Activated CD8-positive, alpha-beta memory T cell treated with anti-CD3 and anti-CD28 coated beads, Interleukin-2, amount 10 ng/mL, durations not matched to agents 7 days and 5 days (primary cell): ENCODE measurements around the gene SYPL2. TPM values are rescaled to one million over a fixed set of nuclear protein-coding genes. Genes with fewer than 3 reads are reported as not detected.

Experiments used
- ATAC-seq: fragments of 150-1000 bp; cut with Tn5 transposase; one replicate; pipeline ENCODE4 v1.10.0; 2021; ENCODE audit warnings: moderate library complexity
- CTCF ChIA-PET: fragments of 350-600 bp; sonication (Branson Sonifier 250); formaldehyde crosslinking; loops from one replicate; lab custom pipeline; 2021; ENCODE audit warnings: antibody characterized with exemption; lab: Charles Lee
- DNase-seq: peaks from one replicate; pipeline ENCODE4 v3.0.0-alpha.2; 2020
- H3K27ac Mint-ChIP-seq: one replicate; pipeline ENCODE4 v1.8.0; 2021; ENCODE audit warnings: mild to moderate bottlenecking, mixed read lengths
- H3K27me3 Mint-ChIP-seq: one replicate; pipeline ENCODE4 v1.8.0; 2021; ENCODE audit warnings: mixed read lengths
- H3K36me3 Mint-ChIP-seq: one replicate; pipeline ENCODE4 v1.8.0; 2021; ENCODE audit warnings: mild to moderate bottlenecking, mixed read lengths
- H3K4me1 Mint-ChIP-seq: one replicate; pipeline ENCODE4 v1.8.0; 2021; ENCODE audit warnings: mixed read lengths
- H3K4me3 Mint-ChIP-seq: one replicate; pipeline ENCODE4 v1.8.0; 2021; ENCODE audit warnings: mild to moderate bottlenecking, moderate library complexity, mixed read lengths
- H3K9me3 Mint-ChIP-seq: one replicate; pipeline ENCODE4 v1.8.0; 2022; ENCODE audit warnings: low read depth, mixed read lengths
- total RNA-seq, 2 experiments: library from RNA; stranded (reverse); gene quantifications; one replicate each; pipeline ENCODE4 v1.2.3, GENCODE V29; 2021

SYPL2 gene
- total RNA-seq, 2 experiments from 2014 or later, result not detected

GRCh38 chr1:109499081-109499480 is 32.7 kb downstream of the SYPL2 start:
- peaks cover 77% of the 10 kb centered on the region for H3K4me1 Mint-ChIP-seq
- no peak overlapping the region for H3K4me3 Mint-ChIP-seq
- H3K9me3 Mint-ChIP-seq, result no peaks in the 10 kb centered on the region
- peaks cover 21% of the 10 kb centered on the region for H3K36me3 Mint-ChIP-seq
- DNase-seq (no peak), ATAC-seq (no peak)
- no peak overlapping the region for H3K27ac Mint-ChIP-seq
- CTCF ChIA-PET, result interaction anchor here (1.1 to 46.0 kb wide), 3 partner anchors 0 to 121 kb away, joined by 3 to 1550 read pairs (median 1550); partner anchors contain the start of genes AMIGO1, ATXN7L2, CYB561D1 and GPR61
- no peaks in the 10 kb centered on the region for H3K27me3 Mint-ChIP-seq

- Mint-ChIP-seq H3K9me3 (no peaks in the 10 kb centered on the region), H3K4me1 (peaks cover 76% of the 10 kb centered on the region), H3K27me3 (no peaks in the 10 kb centered on the region), H3K27ac (peak overlapping the region; percentile 57), H3K4me3 (no peak overlapping the region), H3K36me3 (peaks cover 21% of the 10 kb centered on the region)
- DNase-seq, result peak; percentile 64
- ATAC-seq, result peak; percentile 25
- CTCF ChIA-PET, result interaction anchor here (1.0 to 46.0 kb wide), 4 partner anchors 1 to 121 kb away, joined by 3 to 1550 read pairs (median 776); partner anchors contain the start of genes AMIGO1, ATXN7L2, CYB561D1 and GPR61
These were observed 33.6 kb downstream of the SYPL2 start for GRCh38 chr1:109499661-109500536.

DNA sequence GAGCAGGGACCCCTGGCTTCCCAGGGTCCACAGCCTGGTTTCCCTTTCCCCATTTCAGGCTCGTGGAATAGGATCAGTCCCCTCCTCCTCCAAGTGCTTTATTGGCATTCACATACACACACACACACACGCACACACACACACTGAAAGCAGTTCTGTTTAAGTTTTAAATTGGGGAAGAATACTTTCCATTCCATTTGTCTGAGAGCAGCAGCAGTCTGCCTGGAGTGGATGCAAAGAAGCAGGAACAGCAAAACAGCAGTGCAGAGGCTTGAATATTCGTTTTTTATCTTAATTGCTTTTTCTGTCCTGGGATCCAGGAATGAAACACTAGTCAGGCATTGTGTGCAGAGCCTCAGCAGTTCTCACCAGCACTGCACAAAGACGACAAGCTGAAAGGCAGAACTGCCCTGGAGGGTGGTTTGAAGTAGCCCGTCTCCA is 34.6 kb downstream of the SYPL2 start:
- Mint-ChIP-seq H3K27me3 (no peaks in the 10 kb centered on the region), H3K36me3 (peaks cover 19% of the 10 kb centered on the region), H3K27ac (peak overlapping the region; percentile 22), H3K4me3 (no peak overlapping the region), H3K9me3 (no peaks in the 10 kb centered on the region), H3K4me1 (peaks cover 67% of the 10 kb centered on the region)
- CTCF ChIA-PET, result interaction anchor here (1.3 to 46.0 kb wide), 3 partner anchors 2 to 76 kb away, joined by 4 to 1550 read pairs (median 1550); partner anchors contain the start of genes AMIGO1, ATXN7L2, CYB561D1 and GPR61
- ATAC-seq, result no peak
- no peak for DNase-seq

- no peaks in the 10 kb centered on the region for H3K27me3 Mint-ChIP-seq
- DNase-seq (no peak), ATAC-seq (peak; percentile 58)
- H3K4me1 Mint-ChIP-seq, result peaks cover 61% of the 10 kb centered on the region
- CTCF ChIA-PET, result interaction anchor here (1.3 to 46.0 kb wide), 4 partner anchors 3 to 128 kb away, joined by 4 to 1550 read pairs (median 777); partner anchors contain the start of genes AMIGO1, ATXN7L2, CYB561D1 and GPR61
- H3K36me3 Mint-ChIP-seq, result peaks cover 12% of the 10 kb centered on the region
- no peaks in the 10 kb centered on the region for H3K9me3 Mint-ChIP-seq
- H3K27ac Mint-ChIP-seq, result peak overlapping the region; percentile 92
- H3K4me3 Mint-ChIP-seq, result no peak overlapping the region
These were observed 35.5 kb downstream of the SYPL2 start for GRCh38 chr1:109501644-109502363.

GRCh38 chr1:109502364-109502851 is 36.1 kb downstream of the SYPL2 start:
- H3K4me1 Mint-ChIP-seq, result peaks cover 59% of the 10 kb centered on the region
- H3K36me3 Mint-ChIP-seq, result peaks cover 12% of the 10 kb centered on the region
- H3K27ac Mint-ChIP-seq, result peak overlapping the region; percentile 92
- peaks cover 2% of the 10 kb centered on the region for H3K27me3 Mint-ChIP-seq
- CTCF ChIA-PET, result interaction anchor here (1.3 to 46.0 kb wide), 4 partner anchors 3 to 127 kb away, joined by 4 to 1550 read pairs (median 777); partner anchors contain the start of genes AMIGO1, ATXN7L2, CYB561D1 and GPR61
- no peaks in the 10 kb centered on the region for H3K9me3 Mint-ChIP-seq
- DNase-seq (peak; percentile 54), ATAC-seq (peak; percentile 79)
- no peak overlapping the region for H3K4me3 Mint-ChIP-seq

GRCh38 chr1:109503935-109504334 is 37.6 kb downstream of the SYPL2 start:
- Mint-ChIP-seq H3K9me3 (no peaks in the 10 kb centered on the region), H3K27ac (no peak overlapping the region), H3K36me3 (peaks cover 12% of the 10 kb centered on the region), H3K27me3 (peaks cover 11% of the 10 kb centered on the region), H3K4me1 (peaks cover 58% of the 10 kb centered on the region), H3K4me3 (no peak overlapping the region)
- no peak for ATAC-seq
- CTCF ChIA-PET, result interaction anchor here (43.7 to 46.0 kb wide), 2 partner anchors 5 to 16 kb away, joined by 1550 read pairs; partner anchors contain the start of genes AMIGO1, ATXN7L2, CYB561D1 and GPR61
- DNase-seq, result no peak

DNA sequence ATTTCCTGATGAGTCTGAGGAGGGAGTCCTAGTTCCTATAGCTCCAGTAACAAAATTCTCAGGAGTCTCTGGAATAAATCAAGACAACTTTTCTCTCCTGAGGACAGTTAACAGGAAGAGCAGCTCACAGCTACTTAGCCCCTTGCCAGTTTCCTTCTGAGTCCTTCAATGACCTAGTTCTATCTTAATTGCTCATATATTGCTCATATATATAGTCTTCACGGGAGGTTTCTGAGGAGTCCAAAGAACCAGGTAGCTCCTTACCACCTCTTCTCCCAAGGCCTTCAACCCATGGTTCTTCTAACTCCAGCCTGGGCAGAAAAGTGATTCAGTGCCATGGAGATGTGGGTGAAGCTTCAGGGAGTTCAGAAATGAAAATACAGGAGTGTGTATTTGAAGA is 38.6 kb downstream of the SYPL2 start:
- DNase-seq, result no peak
- Mint-ChIP-seq H3K9me3 (no peaks in the 10 kb centered on the region), H3K4me1 (peaks cover 58% of the 10 kb centered on the region), H3K36me3 (peaks cover 9% of the 10 kb centered on the region), H3K4me3 (no peak overlapping the region), H3K27me3 (peaks cover 16% of the 10 kb centered on the region), H3K27ac (peak overlapping the region; percentile 44)
- no peak for ATAC-seq
- CTCF ChIA-PET, result interaction anchor here (43.7 to 46.0 kb wide), 2 partner anchors 6 to 15 kb away, joined by 1550 read pairs; partner anchors contain the start of genes AMIGO1, ATXN7L2, CYB561D1 and GPR61

DNA sequence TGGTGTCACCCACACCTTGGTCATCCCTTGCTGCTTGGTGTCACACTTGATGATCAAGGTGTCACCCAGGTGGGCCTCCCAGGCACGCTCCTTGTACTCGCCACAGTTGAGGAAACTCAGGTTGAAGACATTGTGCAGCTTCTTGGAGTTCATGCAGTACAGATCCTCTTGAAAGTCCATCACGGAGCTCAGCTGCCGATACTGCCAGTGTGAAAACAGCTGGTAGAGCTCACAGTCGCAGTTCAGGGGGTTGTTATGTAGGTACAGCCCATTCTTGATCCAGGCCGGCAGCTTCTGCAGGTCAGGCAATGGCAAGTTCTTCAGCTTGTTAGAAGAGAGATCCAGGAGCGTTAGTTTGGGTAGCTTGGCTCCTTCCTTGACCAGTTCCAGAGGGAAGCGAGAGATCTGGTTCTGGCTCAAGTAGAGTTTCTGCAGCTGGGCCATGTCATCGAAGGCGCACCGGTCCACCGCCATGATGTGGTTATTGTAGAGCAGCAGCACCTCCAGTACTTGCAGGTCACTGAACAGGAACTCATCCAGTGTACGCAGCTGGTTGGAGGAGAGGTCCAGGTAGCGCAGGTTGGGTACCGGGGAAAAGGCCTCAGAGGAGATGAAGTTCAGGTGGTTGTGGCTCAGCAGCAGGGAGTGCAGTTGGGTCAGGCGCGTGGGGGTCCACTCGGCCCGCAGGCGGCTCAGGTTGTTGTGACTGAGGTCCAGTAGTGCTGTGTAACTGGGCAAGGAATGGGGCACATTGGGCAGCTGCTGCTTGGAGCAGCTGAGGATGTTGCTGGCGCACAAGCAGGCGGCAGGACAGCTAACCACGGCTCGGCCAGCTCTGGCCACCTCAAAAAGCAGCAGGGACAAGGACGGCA is 41.9 kb downstream of the SYPL2 start:
- Mint-ChIP-seq H3K27me3 (peaks cover 34% of the 10 kb centered on the region), H3K9me3 (no peaks in the 10 kb centered on the region), H3K4me3 (peak overlapping the region; percentile 68), H3K4me1 (peaks cover 28% of the 10 kb centered on the region), H3K36me3 (no peaks in the 10 kb centered on the region), H3K27ac (no peak overlapping the region)
- ATAC-seq, result no peak
- no peak for DNase-seq
- CTCF ChIA-PET, result interaction anchor here (43.7 to 46.0 kb wide), 2 partner anchors 9 to 11 kb away, joined by 1550 read pairs; partner anchors contain the start of genes AMIGO1, ATXN7L2, CYB561D1 and GPR61

DNA sequence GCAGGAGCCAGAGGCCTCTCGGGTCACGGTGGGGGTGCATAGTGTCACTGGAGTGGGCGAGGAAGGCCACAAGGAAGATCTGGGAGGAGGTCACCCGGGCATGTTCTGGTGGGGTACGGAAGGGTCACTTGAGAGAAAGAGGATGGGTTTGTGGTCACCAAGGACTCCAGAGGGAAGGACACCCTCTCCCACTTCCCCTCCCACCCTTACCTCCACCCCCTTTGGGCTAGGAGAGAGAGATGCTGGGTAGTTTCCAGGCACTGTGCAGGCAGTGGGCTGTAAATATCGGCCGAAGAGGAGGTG is 42.5 kb downstream of the SYPL2 start:
- no peaks in the 10 kb centered on the region for H3K36me3 Mint-ChIP-seq
- no peaks in the 10 kb centered on the region for H3K9me3 Mint-ChIP-seq
- H3K27ac Mint-ChIP-seq, result no peak overlapping the region
- ATAC-seq (no peak), DNase-seq (no peak)
- peaks cover 26% of the 10 kb centered on the region for H3K4me1 Mint-ChIP-seq
- CTCF ChIA-PET, result interaction anchor here (43.7 to 46.0 kb wide), 2 partner anchors 10 to 11 kb away, joined by 1550 read pairs; partner anchors contain the start of genes AMIGO1, ATXN7L2, CYB561D1 and GPR61
- H3K4me3 Mint-ChIP-seq, result peak overlapping the region; percentile 68
- H3K27me3 Mint-ChIP-seq, result peaks cover 36% of the 10 kb centered on the region

GRCh38 chr1:109509176-109510134 is 43.1 kb downstream of the SYPL2 start, which contains the start of gene AMIGO1:
TSS of gene AMIGO1 (minus strand) at chr1:109509727. CDS start at chr1:109508912, 815 bp downstream.
- Mint-ChIP-seq H3K36me3 (no peaks in the 10 kb centered on the region), H3K4me3 (peak within 1 kb of the TSS; percentile 72), H3K27ac (no peak within 1 kb of the TSS), H3K4me1 (peaks cover 21% of the 10 kb centered on the region), H3K9me3 (no peaks in the 10 kb centered on the region), H3K27me3 (peaks cover 36% of the 10 kb centered on the region)
- peak; percentile 55 for DNase-seq
- CTCF ChIA-PET, result interaction anchor here (0.6 to 46.0 kb wide), 7 partner anchors 10 to 520 kb away, joined by 3 to 1550 read pairs (median 4); partner anchors contain the start of genes AMIGO1, ATXN7L2, CYB561D1 and GPR61
- ATAC-seq, result peak; percentile 80
